Esophagus muscularis mucosa (tissue), 3 donors: Measurements from ENCODE around the gene PEAR1.

Experiments used
- POLR2A ChIP-seq: fragments of 450-650 bp; IDR thresholded peaks from one replicate; pipeline ENCODE4 v1.6.1; 2017; ENCODE audit warnings: antibody characterized with exemption, moderate library complexity, mild to moderate bottlenecking, low read depth
- POLR2AphosphoS5 ChIP-seq, 2 donors: sonication (generic); formaldehyde crosslinking; IDR thresholded peaks; one replicate each; pipeline ENCODE4 v1.6.1; 2017; ENCODE audit warnings: antibody characterized with exemption in 2 of 2
- TF ChIP-seq, protein P1 (sequence below), 3 experiments: fragments of 200-600 bp in 2 of 3; fragments of 450-650 bp in 1 of 3; sonication (generic) in 2 of 3; IDR thresholded peaks; one replicate each; pipeline ENCODE4 v1.5.1; 2017 to 2019; ENCODE audit warnings: antibody characterized with exemption in 3 of 3, mild to moderate bottlenecking in 2 of 3, moderate library complexity in 1 of 3

DNA sequence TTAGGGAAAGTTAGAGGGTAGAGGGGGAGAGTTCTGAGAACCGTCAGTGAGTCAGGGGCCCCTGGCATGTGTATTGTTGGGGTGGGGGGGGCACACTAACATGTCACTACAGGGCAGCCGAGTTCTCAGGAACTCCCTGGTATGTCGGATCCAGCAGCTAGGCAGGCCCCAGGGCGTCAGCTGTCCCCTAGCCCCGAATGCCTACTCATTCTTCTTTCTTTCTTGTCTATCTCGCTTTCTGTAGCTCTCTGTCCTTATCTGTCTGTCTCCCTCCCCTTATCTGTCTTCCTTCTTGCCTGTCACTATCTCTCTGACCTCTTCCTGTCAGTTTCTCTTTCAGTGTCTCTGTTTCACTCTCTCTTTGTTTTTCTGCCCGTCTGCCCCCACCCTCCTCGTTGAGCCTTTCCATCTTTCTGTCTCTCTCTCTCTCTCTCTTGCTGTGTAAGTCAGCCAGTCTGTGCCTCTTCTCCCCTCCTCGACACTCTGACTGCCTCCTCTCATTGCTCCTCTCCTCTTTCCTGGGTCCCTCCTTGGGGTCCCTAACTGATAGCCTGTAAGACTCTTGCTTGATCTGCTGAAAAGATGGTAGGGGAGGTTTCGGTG lies 30.4 kb upstream of the PEAR1 start:
- TF ChIP-seq POLR2AphosphoS5 (IDR thresholded peaks at IDR 0.05) = no peak
- no peak for TF ChIP-seq POLR2A
- TF ChIP-seq, protein P1, sequence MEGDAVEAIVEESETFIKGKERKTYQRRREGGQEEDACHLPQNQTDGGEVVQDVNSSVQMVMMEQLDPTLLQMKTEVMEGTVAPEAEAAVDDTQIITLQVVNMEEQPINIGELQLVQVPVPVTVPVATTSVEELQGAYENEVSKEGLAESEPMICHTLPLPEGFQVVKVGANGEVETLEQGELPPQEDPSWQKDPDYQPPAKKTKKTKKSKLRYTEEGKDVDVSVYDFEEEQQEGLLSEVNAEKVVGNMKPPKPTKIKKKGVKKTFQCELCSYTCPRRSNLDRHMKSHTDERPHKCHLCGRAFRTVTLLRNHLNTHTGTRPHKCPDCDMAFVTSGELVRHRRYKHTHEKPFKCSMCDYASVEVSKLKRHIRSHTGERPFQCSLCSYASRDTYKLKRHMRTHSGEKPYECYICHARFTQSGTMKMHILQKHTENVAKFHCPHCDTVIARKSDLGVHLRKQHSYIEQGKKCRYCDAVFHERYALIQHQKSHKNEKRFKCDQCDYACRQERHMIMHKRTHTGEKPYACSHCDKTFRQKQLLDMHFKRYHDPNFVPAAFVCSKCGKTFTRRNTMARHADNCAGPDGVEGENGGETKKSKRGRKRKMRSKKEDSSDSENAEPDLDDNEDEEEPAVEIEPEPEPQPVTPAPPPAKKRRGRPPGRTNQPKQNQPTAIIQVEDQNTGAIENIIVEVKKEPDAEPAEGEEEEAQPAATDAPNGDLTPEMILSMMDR (IDR thresholded peaks at IDR 0.05) = no peak
